GM19397 (cell line): ENCODE data around the gene PTF1A.

ENCODE experiments used
- ATAC-seq: cut with Tn5 transposase; IDR thresholded peaks from one replicate; pipeline ENCODE4 v1.9.1; 2021; ENCODE audit warnings: mild to moderate bottlenecking, moderate library complexity; ENCODE audit not compliant: unreplicated experiment

Gene PTF1A

GRCh38 chr10:23186697-23187096, 5.4 kb upstream of the PTF1A start:
- ATAC-seq = no peak

DNA sequence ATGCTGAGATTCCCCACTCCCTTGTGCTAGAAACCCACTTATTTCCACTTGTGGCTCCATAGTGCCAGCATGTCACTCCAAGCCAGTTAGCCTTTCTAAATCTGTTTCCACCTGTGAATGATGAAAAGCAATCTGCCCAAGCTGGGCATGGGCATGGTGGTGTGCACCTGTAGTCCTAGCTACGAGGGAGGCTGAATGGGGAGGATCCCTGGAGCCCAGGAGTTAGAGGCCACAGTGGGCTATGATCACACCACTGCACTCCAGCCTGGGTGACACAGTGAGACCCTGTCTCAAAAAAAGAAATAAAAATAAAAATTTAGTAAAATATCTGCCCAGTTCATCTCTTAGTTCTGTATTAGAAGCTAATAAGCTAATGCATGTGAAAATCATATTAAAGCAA, 5.0 kb upstream of the PTF1A start:
- no peak for ATAC-seq

GRCh38 chr10:23189024-23189423, 3.1 kb upstream of the PTF1A start:
- ATAC-seq = no peak

DNA sequence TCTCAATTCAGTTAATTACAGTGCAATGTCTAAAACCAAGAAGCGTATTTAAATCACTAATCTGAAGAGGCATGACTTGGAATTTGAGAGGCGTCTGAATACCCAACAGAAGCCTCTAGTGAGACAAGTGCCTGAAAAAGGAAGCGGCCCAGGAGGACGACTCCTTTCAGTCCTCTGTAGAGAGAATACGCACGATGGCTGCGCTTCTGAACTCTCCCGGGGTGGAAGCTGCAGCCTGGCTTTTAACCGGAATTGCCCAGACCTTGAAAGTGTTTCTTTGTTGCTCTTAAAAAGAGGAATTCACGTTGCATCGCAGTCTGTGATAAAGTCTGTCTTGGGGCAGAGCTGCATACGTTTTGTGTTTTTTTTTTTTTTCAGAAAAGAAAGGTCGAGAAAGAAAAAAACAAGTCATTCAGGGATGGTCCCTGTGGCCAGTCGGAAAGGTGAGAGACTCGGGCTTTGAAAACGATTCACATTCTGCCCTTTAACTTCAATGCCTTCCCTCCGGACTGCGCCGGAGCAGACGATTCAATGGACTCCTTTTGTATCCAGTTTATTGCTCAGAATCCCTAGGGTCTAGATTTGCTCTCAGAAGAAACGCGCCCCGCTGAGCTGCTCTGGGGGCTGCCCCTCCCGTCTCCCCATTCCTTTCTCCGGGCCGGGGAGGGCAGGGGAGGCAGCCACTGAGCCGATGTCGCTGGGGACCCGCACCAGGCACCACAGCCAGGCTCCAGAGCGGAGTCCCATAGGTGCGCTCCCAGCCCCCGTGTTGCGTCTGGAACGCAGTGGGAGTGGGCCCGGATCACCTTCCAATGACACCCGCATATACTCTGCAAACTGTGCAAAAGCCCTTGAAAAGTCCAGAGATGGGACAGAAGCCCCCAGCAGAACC, 994 bp upstream of the PTF1A start:
- ATAC-seq = no peak

GRCh38 chr10:23192712-23193434, 761 bp downstream of the PTF1A start:
- ATAC-seq = no peak

GRCh38 chr10:23193435-23194074, 1.4 kb downstream of the PTF1A start:
- ATAC-seq = no peak

DNA sequence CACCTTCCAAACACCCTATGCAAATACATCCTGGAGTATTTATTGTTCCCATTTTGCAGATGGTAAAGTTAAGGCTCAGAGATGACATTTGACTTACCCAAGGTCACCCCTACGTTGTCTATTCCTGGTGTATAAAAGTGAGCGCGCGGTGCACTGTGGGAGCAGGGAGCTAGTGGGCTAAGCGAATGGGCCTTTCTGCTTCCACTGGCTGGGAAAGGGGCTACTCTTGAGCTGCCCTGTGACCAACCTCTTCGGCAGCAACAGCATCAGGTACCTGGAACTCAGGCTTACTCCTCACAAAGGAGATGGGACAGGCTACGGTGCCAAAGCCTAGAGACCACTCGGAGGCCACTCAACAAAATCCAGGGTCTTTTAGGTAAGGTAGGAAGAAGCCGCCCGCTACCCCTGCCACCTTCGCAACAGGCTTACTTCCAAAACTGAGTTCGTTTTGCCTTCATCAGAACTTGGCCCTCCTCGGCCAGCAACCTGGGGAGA, 2.4 kb downstream of the PTF1A start:
- no peak for ATAC-seq

- no peak for ATAC-seq
These were observed 3.1 kb downstream of the PTF1A start for GRCh38 chr10:23194966-23195845.

DNA sequence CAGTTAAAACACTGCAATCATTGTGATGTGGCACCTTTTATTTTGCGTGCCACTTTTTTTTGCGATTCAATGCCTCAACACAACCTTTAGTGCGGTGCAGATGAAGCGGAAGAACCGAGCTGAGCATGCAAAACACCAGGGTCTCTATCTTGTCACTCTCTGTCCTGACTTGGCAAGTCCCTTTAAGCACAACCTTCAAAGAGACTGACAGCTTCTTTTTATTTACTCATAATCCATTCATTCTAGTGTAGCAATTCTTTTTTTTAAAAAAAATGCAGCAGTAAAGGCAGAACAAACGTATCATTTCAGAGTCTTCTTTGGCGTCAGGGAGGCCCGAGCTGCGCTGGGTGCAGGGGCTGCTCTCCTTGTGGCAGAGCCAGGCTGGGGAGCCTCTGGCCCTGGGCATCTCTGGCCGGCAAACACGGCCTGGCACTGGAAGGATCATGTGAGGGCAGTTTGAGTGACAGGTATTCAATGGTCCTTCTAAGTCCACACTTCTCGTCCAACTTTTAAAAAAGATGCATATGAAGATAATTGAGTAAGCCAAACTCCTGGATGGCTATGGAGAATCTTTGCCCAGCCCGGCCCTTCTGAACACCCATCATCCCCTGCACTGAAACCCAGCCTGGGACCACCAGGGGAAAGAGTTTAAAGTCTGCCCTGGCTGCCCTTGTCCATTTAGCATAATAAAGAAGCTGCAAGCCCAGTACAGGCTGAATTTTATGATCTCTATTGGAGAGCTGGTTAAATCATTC, 3.9 kb downstream of the PTF1A start:
- ATAC-seq = no peak

DNA sequence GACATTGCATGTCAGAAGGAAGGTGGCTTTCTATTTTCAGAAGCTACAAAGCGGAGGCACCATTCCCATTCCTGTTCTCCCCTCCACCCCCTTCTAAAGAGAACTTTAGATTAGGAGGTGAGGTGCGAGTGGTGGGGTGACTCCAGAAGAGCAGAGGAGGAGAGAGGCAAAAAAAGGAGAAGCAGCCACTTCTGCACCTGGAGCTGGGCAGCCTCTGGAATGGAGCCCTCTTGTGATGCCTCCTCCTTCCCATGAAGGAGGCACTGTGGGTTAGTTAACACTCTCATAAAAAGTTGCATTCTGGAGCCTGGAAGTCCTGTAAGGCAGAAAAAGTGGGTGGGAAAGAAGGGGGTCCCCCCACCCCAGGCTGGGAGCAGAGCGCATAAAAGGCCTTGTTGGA, 4.8 kb downstream of the PTF1A start:
- ATAC-seq = no peak

GRCh38 chr10:23197416-23197861, 5.3 kb downstream of the PTF1A start:
- ATAC-seq = no peak

- no peak for ATAC-seq
These were observed 6.5 kb downstream of the PTF1A start for GRCh38 chr10:23198610-23198939.

- no peak for ATAC-seq
These were observed 7.0 kb downstream of the PTF1A start for GRCh38 chr10:23198940-23199767.

DNA sequence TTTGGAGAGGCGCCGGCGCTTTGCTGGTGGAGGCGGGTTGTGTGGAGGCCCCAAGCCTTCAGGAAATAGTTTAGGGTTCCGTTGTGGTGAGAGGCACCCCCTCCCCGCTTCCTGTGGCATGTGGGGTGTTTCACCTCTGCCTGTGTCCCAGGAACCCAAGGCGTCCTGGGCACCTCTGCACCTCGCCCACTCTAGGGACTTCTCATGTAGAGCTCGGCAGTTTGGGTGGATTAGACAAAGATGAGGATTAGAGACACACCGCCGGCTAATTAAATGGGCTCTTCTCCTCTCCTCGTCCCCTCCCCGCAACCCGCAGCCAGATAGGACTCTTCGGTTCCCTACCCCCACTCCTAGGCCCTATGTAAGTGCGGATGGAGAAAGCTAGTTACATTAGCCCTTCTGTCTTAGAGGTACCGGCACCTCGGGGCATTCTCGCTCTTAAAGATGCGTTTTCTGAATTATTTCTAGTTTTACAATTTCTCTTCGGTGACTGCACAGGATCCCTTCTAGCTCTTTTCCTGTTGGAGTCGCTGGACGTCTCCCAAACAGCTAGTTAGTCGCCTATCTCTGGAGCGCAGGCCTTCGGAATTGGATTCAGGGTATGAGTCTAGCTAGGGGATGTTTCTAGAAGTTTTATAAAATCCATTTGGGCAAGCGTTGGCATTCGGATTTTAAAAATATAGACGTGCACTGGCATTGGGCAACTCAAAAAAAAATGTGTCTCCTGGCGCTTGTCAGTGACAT, 7.8 kb downstream of the PTF1A start:
- ATAC-seq = no peak

DNA sequence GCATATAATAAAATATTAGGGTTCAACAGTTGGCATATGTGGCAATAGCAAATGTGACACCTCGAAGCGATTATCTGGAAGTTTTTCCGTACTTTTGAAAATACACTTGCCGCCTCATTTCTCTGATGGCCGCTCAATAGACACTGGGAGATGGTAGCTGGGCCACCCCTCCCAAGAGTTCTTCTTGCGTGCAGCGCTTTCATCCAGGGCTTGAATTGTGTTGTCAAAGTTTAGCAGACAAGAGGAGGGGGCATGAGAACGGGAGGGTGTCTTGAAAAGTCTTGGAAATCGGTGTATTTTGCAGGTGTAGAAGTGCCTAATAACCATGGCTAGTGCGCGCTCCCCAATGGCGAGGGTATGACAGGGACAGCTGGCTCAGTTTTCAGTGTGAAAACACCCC, 8.5 kb downstream of the PTF1A start:
- no peak for ATAC-seq

DNA sequence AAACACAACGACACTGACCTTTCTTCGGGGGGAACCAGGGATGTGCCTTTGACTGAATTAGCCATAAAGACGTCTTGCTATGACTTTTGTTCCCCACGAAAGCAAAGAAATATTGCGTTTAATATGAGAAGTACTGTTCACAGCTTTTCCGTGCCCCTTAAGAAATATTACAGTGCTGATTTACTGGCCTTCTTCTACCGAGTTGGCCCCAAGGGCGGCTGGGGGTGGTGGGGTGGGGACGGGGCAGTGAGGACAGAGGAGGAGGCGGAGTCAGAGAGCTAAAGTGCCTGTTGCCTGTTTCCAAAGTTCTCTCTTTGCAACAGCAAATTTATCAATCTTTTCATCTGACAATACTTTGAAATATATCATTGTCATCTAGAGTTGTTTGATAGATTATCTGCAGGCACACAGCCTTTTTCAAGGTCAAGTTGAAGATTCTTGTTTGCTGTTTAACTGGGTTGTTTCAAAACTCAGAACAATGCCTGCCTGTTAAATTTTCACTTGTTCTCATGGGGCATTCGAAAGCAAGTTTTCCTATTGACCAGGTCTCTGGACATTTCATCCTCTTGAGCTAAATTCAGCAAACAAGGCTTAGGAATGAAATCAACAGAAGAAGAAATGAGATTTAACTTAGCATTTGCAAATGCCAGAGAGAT, 9.0 kb downstream of the PTF1A start:
- no peak for ATAC-seq

DNA sequence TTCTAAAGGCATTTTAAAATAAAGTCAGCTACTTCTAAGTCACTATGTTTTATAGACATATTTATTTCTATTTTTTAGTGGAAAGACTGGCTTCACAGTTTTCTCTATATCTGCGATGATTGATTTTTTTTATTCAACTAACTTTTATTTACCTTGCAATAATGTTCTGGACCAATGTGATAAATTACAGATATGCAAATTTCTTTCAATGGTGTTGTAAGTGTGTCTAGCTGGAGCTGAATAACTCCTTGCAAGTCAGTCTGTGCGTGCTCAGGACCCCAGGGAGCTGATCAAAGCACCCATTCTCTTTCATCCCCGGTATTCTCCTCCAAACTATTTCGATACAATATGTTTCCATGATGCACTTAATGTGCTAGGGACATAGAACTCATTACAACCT, 9.7 kb downstream of the PTF1A start:
- ATAC-seq = no peak

- ATAC-seq = no peak
These were observed 10.7 kb downstream of the PTF1A start for GRCh38 chr10:23202779-23203178.
